ENCODE measurements around the gene HTT. TPM values are rescaled to one million over a fixed set of nuclear protein-coding genes. Genes with fewer than 3 reads are reported as not detected.

The HTT gene
- total RNA-seq, 1 experiment from 2014 or later = 64.4 TPM

DNA sequence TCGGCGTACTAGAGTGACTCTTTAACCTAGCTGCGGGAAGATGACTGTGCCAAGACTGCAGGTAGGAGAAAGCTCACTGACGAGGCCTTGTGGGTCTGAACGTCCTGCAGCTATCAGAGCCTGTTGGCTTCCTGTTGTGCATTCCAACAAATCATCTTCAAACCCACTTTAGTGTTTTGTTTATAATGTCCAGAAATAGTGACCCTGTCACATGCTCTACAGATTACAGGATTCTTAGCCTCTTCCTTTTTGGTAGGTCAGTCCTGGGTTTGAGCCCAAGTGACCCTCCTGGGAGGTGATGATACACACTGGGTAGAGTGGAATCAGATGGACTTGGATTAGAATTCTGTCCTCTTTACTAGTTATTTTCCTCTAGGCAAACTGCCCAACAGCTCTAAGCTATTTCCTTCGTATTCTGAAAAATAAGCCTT, 33.2 kb downstream of the HTT start:
- Histone ChIP-seq H2BK5ac (ENCODE audit: insufficient read length, low read length) (no peak overlapping the region), H3K79me2 (ENCODE audit: insufficient read depth, low read length) (no peaks in the 10 kb centered on the region; the same call in 1 of the 2 replicates), H3K4me1 (ENCODE audit: insufficient read depth, low read length) (0 out of 2 replicates have a peak, but pooled peaks cover 3% of the 10 kb centered on the region), H4K5ac (ENCODE audit: insufficient read length, low read depth, low read length) (no peak overlapping the region), H2BK15ac (ENCODE audit: low read depth, low read length) (no peak overlapping the region), H3K27me3 (ENCODE audit: insufficient read depth, low read length) (no peaks in the 10 kb centered on the region), H2AFZ (ENCODE audit: low read length) (no peak overlapping the region), H2BK20ac (ENCODE audit: low read depth, low read length, poor library complexity, severe bottlenecking) (no peak overlapping the region), H2BK12ac (ENCODE audit: insufficient read length, low read depth, low read length) (no peak overlapping the region), H3K4ac (ENCODE audit: low read depth, low read length) (no peak overlapping the region), H3K9me3 (ENCODE audit: control insufficient read depth, low read depth, low read length) (no peaks in the 10 kb centered on the region), H3T11ph (ENCODE audit: low read length) (no peak overlapping the region), H3K18ac (ENCODE audit: insufficient read length, low read depth, low read length) (no peak overlapping the region), H3K79me1 (ENCODE audit: insufficient read depth, low read depth, low read length, poor library complexity, severe bottlenecking) (no peaks in the 10 kb centered on the region), H3K27ac (ENCODE audit: insufficient read length, low read depth, low read length) (no peak overlapping the region), H3K4me2 (ENCODE audit: insufficient read depth, insufficient read length, low read length) (no peak overlapping the region), H4K91ac (ENCODE audit: insufficient read length, low read depth, low read length) (no peak overlapping the region), H3K23me2 (ENCODE audit: insufficient read length, low read depth, low read length, poor library complexity, severe bottlenecking) (no peaks in the 10 kb centered on the region), H3K14ac (ENCODE audit: insufficient read depth, low read length) (no peak overlapping the region), H3K9ac (ENCODE audit: extremely low read depth, insufficient read length, low read length) (no peak overlapping the region), H3K56ac (ENCODE audit: insufficient read length, low read depth, low read length) (no peak overlapping the region), H4K20me1 (ENCODE audit: control insufficient read depth, insufficient read depth, insufficient read length) (no peaks in the 10 kb centered on the region), H2AK5ac (ENCODE audit: insufficient read length, low read length) (no peak overlapping the region), H4K8ac (replicated peaks; ENCODE audit: insufficient read length, low read depth, low read length) (no peak overlapping the region), H3K23ac (ENCODE audit: insufficient read length, low read depth, low read length) (no peak overlapping the region), H2BK120ac (ENCODE audit: low read depth, low read length, poor library complexity, severe bottlenecking) (no peak overlapping the region)
- TF ChIP-seq, protein P1, sequence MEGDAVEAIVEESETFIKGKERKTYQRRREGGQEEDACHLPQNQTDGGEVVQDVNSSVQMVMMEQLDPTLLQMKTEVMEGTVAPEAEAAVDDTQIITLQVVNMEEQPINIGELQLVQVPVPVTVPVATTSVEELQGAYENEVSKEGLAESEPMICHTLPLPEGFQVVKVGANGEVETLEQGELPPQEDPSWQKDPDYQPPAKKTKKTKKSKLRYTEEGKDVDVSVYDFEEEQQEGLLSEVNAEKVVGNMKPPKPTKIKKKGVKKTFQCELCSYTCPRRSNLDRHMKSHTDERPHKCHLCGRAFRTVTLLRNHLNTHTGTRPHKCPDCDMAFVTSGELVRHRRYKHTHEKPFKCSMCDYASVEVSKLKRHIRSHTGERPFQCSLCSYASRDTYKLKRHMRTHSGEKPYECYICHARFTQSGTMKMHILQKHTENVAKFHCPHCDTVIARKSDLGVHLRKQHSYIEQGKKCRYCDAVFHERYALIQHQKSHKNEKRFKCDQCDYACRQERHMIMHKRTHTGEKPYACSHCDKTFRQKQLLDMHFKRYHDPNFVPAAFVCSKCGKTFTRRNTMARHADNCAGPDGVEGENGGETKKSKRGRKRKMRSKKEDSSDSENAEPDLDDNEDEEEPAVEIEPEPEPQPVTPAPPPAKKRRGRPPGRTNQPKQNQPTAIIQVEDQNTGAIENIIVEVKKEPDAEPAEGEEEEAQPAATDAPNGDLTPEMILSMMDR (conservative IDR thresholded peaks at IDR 0.05) = no peak
- WGBS (ENCODE audit: extremely low coverage, insufficient read length, low lambda C conversion rate) = no CpG with 5 or more reads among the region's 6 CpGs
- DNase-seq = no peak
- Mint-ChIP-seq H3K4me1 (peaks cover 13% of the 10 kb centered on the region in 2 experiments), H3K27me3 (ENCODE audit: low read depth) (no peaks in the 10 kb centered on the region), H3K4me3 (no peak overlapping the region), H3K9me3 (peaks cover 0 to 3% of the 10 kb centered on the region in 2 experiments; a peak in 1 of 5 replicates), H3K36me3 (ENCODE audit: insufficient read depth in 1 of 3, low read depth in 3 of 3) (peaks cover 52 to 76% (median 61%) of the 10 kb centered on the region in 3 experiments), H3K27ac (no peak overlapping the region)
